RWPE1 (cell line): Measurements from ENCODE around the gene RASSF6.

Experiments
- CTCF ChIA-PET: fragments of 350-600 bp; sonication (Branson Sonifier 250); formaldehyde crosslinking; extraction: SDS; loops from one replicate; lab custom pipeline; 2021; lab: Yijun Ruan, JAX
- POLR2A ChIA-PET: fragments of 400-600 bp; formaldehyde crosslinking; extraction: SDS; loops from one replicate; lab custom pipeline; 2020; ENCODE audit warnings: antibody characterized with exemption; ENCODE audit not compliant: low non-redundant PET; lab: Yijun Ruan, JAX
- DNase-seq: peaks from one replicate; pipeline ENCODE4 v3.0.0; 2012; ENCODE audit warnings: low spot score
- H3K27ac ChIP-seq: fragments of 450-650 bp; 2 replicates; pipeline ENCODE4 v1.5.1; 2017
- CTCF ChIP-seq: fragments of 450-650 bp; conservative IDR thresholded peaks from 2 replicates; pipeline ENCODE4 v1.5.1; 2017; ENCODE audit warnings: low read depth, mild to moderate bottlenecking

RASSF6 gene

GRCh38 chr4:73586040-73586439, 34.2 kb downstream of the RASSF6 start:
- ChIA-PET CTCF (no interaction called here), POLR2A (no interaction called here)
- TF ChIP-seq CTCF, result no peak
- DNase-seq, result no peak
- H3K27ac ChIP-seq, result no peak overlapping the region

- no peak for TF ChIP-seq CTCF
- H3K27ac ChIP-seq, result no peak overlapping the region
- POLR2A ChIA-PET, result no interaction called here
- no peak for DNase-seq
- CTCF ChIA-PET, result no interaction called here
Observed at GRCh38 chr4:73585345-73585744, 34.9 kb downstream of the RASSF6 start.

GRCh38 chr4:73583666-73584065, 36.6 kb downstream of the RASSF6 start:
- no peak overlapping the region for H3K27ac ChIP-seq
- TF ChIP-seq CTCF, result no peak
- ChIA-PET POLR2A (no interaction called here), CTCF (interaction anchor here (1.0 kb wide), 1 partner anchor 9 kb away, joined by 5 read pairs; no protein-coding TSS in a partner anchor)
- no peak for DNase-seq

- no peak for TF ChIP-seq CTCF
- POLR2A ChIA-PET, result no interaction called here
- DNase-seq, result no peak
- no peak overlapping the region for H3K27ac ChIP-seq
- CTCF ChIA-PET, result no interaction called here
Observed at GRCh38 chr4:73577371-73577770, 42.9 kb downstream of the RASSF6 start.

- no peak for DNase-seq
- POLR2A ChIA-PET, result no interaction called here
- no peak for TF ChIP-seq CTCF
- CTCF ChIA-PET, result no interaction called here
- no peak overlapping the region for H3K27ac ChIP-seq
Observed at GRCh38 chr4:73576381-73576780, 43.9 kb downstream of the RASSF6 start.

GRCh38 chr4:73575660-73576059, 44.6 kb downstream of the RASSF6 start:
- no peak overlapping the region for H3K27ac ChIP-seq
- ChIA-PET CTCF (no interaction called here), POLR2A (no interaction called here)
- no peak for TF ChIP-seq CTCF
- no peak for DNase-seq
